Measurements from ENCODE around the gene C2orf15.

The C2orf15 gene, protein sequence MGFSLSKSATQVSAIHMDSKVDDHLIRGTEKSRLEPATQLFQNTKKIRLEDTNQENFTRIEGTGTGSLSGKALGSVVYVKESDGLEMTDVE

DNA sequence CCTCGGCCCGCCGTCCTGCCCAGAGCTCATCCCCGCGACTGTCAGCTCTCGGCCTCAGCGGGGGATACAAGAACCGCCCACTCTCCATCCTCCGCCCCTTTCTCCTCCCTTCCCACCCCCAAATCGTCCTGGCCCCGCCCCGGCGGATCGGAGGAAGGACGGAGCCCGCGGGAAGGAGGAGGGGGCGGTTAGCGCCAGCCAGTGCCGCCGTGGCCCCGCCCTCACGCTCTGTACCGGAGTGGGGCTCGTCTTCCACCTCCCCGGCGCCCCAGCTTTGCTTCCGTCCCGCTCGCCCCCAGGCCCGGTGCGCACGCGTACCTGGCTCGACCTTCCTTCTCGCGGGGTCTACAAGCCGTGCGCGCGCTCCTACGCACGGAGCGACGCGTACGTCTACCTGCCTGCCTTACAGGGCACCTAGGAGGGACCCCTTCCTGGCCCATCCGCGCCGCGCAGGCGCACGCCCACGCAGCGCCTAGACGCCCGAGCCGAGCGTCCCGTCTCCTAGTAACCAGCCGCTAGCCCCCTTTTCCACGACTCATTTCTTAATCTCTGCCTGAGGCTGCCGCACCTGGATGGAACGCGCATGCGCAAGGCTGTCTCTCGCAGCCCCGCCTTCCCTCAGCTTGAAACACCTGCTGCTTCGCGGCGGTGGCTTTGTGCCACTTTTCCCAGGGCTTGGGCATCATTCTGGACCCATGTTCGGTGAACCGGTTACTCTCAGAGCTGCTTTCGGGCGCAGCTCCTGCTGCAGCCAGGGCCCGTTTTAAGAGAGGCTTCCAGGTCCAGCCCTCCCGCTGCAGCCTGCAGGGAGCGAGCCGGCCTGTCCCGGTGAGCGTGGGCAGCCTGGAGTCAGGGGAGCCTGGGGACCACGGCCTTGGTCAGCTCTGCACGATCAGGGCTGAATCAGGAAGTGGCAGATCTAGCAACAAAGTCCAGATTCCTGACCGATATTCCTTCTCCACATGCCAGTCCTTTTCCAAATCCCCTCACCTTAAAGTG is at the start of gene C2orf15:
TSS of gene C2orf15 (plus strand) at position 598 of the 999 bp plus-strand sequence. CDS start 8,852 bp downstream, outside the sequence.
- TF ChIP-seq CTCF (IDR thresholded peaks at IDR 0.05): no peak
- Mint-ChIP-seq H3K9me3 (peaks cover 42% of the 10 kb centered on the region), H3K27ac (peak within 1 kb of the TSS; percentile 98), H3K27me3 (ENCODE audit: low read depth, poor library complexity) (peaks cover 17% of the 10 kb centered on the region), H3K36me3 (ENCODE audit: low read depth) (peaks cover 53% of the 10 kb centered on the region), H3K4me1 (peaks cover 24% of the 10 kb centered on the region), H3K4me3 (peak within 1 kb of the TSS; percentile 96)
- peak; percentile 98 for DNase-seq

GRCh38 chr2:99096728-99097127 is 44.8 kb upstream of the C2orf15 start:
- no peak overlapping the region for H3K4me3 Mint-ChIP-seq
- peaks cover 4% of the 10 kb centered on the region for H3K27me3 Mint-ChIP-seq (ENCODE audit: low read depth, poor library complexity)
- TF ChIP-seq CTCF (IDR thresholded peaks at IDR 0.05): no peak
- no peaks in the 10 kb centered on the region for H3K4me1 Mint-ChIP-seq
- no peak for DNase-seq
- H3K9me3 Mint-ChIP-seq: peaks cover 48% of the 10 kb centered on the region
- peaks cover 69% of the 10 kb centered on the region for H3K36me3 Mint-ChIP-seq (ENCODE audit: low read depth)
- no peak overlapping the region for H3K27ac Mint-ChIP-seq

GRCh38 chr2:99101697-99102096 is 39.8 kb upstream of the C2orf15 start:
- peak overlapping the region; percentile 44 for H3K27ac Mint-ChIP-seq
- no peak overlapping the region for H3K4me3 Mint-ChIP-seq
- no peak for TF ChIP-seq CTCF (IDR thresholded peaks at IDR 0.05)
- peaks cover 55% of the 10 kb centered on the region for H3K36me3 Mint-ChIP-seq (ENCODE audit: low read depth)
- DNase-seq: no peak
- H3K27me3 Mint-ChIP-seq (ENCODE audit: low read depth, poor library complexity): peaks cover 4% of the 10 kb centered on the region
- no peaks in the 10 kb centered on the region for H3K4me1 Mint-ChIP-seq
- H3K9me3 Mint-ChIP-seq: peaks cover 13% of the 10 kb centered on the region

GRCh38 chr2:99104006-99104405 is 37.5 kb upstream of the C2orf15 start:
- Mint-ChIP-seq H3K36me3 (ENCODE audit: low read depth) (peaks cover 36% of the 10 kb centered on the region), H3K4me3 (no peak overlapping the region), H3K27me3 (ENCODE audit: low read depth, poor library complexity) (peaks cover 4% of the 10 kb centered on the region), H3K4me1 (no peaks in the 10 kb centered on the region), H3K9me3 (peaks cover 9% of the 10 kb centered on the region), H3K27ac (no peak overlapping the region)
- no peak for TF ChIP-seq CTCF (IDR thresholded peaks at IDR 0.05)
- no peak for DNase-seq

DNA sequence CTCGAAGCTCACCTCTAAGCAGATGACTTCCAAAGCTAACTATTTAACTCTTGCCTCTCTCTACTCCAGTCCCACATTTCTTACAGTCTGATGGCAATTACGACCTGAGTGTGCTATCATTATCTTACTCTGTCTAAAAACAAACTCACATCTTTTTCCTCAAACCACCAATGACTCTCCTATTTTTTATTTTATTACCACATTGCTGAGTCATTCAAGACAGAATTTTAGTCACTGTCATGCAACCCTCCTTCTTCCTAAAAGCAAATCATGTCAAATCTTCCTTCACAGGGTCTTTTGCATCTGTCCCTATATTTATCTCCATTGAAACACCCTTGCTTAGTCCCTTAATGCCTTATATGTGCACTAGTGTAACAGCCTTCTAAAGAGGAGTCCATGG is 34.6 kb upstream of the C2orf15 start:
- H3K4me1 Mint-ChIP-seq: no peaks in the 10 kb centered on the region
- H3K4me3 Mint-ChIP-seq: no peak overlapping the region
- no peaks in the 10 kb centered on the region for H3K9me3 Mint-ChIP-seq
- H3K27me3 Mint-ChIP-seq (ENCODE audit: low read depth, poor library complexity): no peaks in the 10 kb centered on the region
- no peak overlapping the region for H3K27ac Mint-ChIP-seq
- no peak for DNase-seq
- no peak for TF ChIP-seq CTCF (IDR thresholded peaks at IDR 0.05)
- peaks cover 20% of the 10 kb centered on the region for H3K36me3 Mint-ChIP-seq (ENCODE audit: low read depth)
